ENCODE results near the gene NCAN. TPM values are rescaled to one million over a fixed set of nuclear protein-coding genes. Genes with fewer than 3 reads are reported as not detected.

Gene NCAN
- total and polyA plus RNA-seq, 9 of the 15 experiments (the other 6 are each of a cell fraction or from before 2014, with no cell fraction given): 0.04 TPM; not detected in 8

- TF ChIP-seq TRIM25 (IDR thresholded peaks at IDR 0.05; ENCODE audit: borderline replicate concordance) (no peak), SUPT5H (IDR thresholded peaks at IDR 0.05) (peak; percentile 88), HNRNPK (IDR thresholded peaks at IDR 0.05; ENCODE audit: low read depth, low read length, poor library complexity, severe bottlenecking) (no peak), CREB3L1 (IDR thresholded peaks at IDR 0.05; ENCODE audit: borderline replicate concordance, low read depth) (peak; percentile 57; the same call in 1 of the 2 replicates), FOXO4 (CRISPR knock-in tag; IDR thresholded peaks at IDR 0.05) (no peak), HDAC1 (IDR thresholded peaks at IDR 0.05) (peak in 1 of 2 experiments; percentile 89; a peak in 2 of 4 replicates), TBP (optimal IDR thresholded peaks at IDR 0.05; ENCODE audit: low read depth, low read length) (peak; percentile 75), USF1 (CRISPR knock-in tag; IDR thresholded peaks at IDR 0.05) (peak; percentile 53), LCOR (CRISPR knock-in tag; IDR thresholded peaks at IDR 0.05) (peak; percentile 66; the same call in 1 of the 2 replicates), ZNF511 (CRISPR knock-in tag; IDR thresholded peaks at IDR 0.05) (peak; percentile 87; the same call in 1 of the 2 replicates), NR2C1 (IDR thresholded peaks at IDR 0.05) (peak; percentile 67), NR2C1 (tag; IDR thresholded peaks at IDR 0.05) (peak; percentile 85), TCF7 (IDR thresholded peaks at IDR 0.05; ENCODE audit: borderline replicate concordance) (no peak), RCOR1 (IDR thresholded peaks at IDR 0.05; ENCODE audit: borderline replicate concordance in 1 of 2, low read depth in 2 of 2, low read length in 2 of 2) (peak in 1 of 2 experiments; percentile 66; a peak in 1 of 4 replicates), MTA1 (IDR thresholded peaks at IDR 0.05; ENCODE audit: borderline replicate concordance) (0 out of 2 replicates have a peak, but pooled peaks have one; percentile 16), ZFP36 (IDR thresholded peaks at IDR 0.05; ENCODE audit: low read depth, low read length, partially characterized antibody) (peak; percentile 19), TRIM24 (IDR thresholded peaks at IDR 0.05) (peak in 1 of 2 experiments; percentile 99; a peak in 2 of 4 replicates), NRF1 (conservative IDR thresholded peaks at IDR 0.05 in 1 of 2, IDR thresholded peaks at IDR 0.05 in 1 of 2) (peak; percentile 99), CXXC5 (CRISPR knock-in tag; IDR thresholded peaks at IDR 0.05) (peak; percentile 76), NR4A1 (CRISPR knock-in tag; IDR thresholded peaks at IDR 0.05) (peak; percentile 60; the same call in 1 of the 2 replicates), NR4A1 (tag; IDR thresholded peaks at IDR 0.05) (0 out of 2 replicates have a peak, but pooled peaks have one; percentile 54), RBM34 (IDR thresholded peaks at IDR 0.05; ENCODE audit: borderline replicate concordance, insufficient read depth, low read length) (no peak)
These were observed 19.5 kb upstream of the NCAN start, which contains the start of the genes BORCS8 and RFXANK (continued) for GRCh38 chr19:19192078-19192882.

All from K562 (cell line).